Activated naive CD8-positive, alpha-beta T cell treated with anti-CD3 and anti-CD28 coated beads, Interleukin-2, amount 50 U/mL, for 24 hours (primary cell): ENCODE measurements around the gene CACNA1B.
"Not testable (repeated sequence)": the region's sequence is repeated elsewhere in the genome, so short reads cannot be mapped to it uniquely, and the experiment has no call there.

Source experiments
- ATAC-seq: fragments of 150-1000 bp; cut with Tn5 transposase; one replicate; pipeline ENCODE4 v1.10.0; 2021
- DNase-seq: peaks from one replicate; pipeline ENCODE4 v3.0.0; 2021
- H3K27ac Mint-ChIP-seq: one replicate; pipeline ENCODE4 v1.8.0; 2021; ENCODE audit warnings: mild to moderate bottlenecking, mixed read lengths
- H3K27me3 Mint-ChIP-seq: one replicate; pipeline ENCODE4 v1.8.0; 2021; ENCODE audit warnings: mixed read lengths
- H3K36me3 Mint-ChIP-seq: one replicate; pipeline ENCODE4 v1.8.0; 2021; ENCODE audit warnings: low read depth, mixed read lengths
- H3K4me1 Mint-ChIP-seq: one replicate; pipeline ENCODE4 v1.8.0; 2021; ENCODE audit warnings: mixed read lengths
- H3K4me3 Mint-ChIP-seq: one replicate; pipeline ENCODE4 v1.8.0; 2021; ENCODE audit warnings: mild to moderate bottlenecking, moderate library complexity, mixed read lengths
- H3K9me3 Mint-ChIP-seq: one replicate; pipeline ENCODE4 v1.8.0; 2021; ENCODE audit warnings: mixed read lengths

The CACNA1B gene

GRCh38 chr9:138105561-138106505, 228.3 kb downstream of the CACNA1B start:
- no peak overlapping the region for H3K4me3 Mint-ChIP-seq
- H3K27me3 Mint-ChIP-seq: peaks cover 2% of the 10 kb centered on the region
- no peak for ATAC-seq
- no peak for DNase-seq
- no peak overlapping the region for H3K27ac Mint-ChIP-seq
- no peaks in the 10 kb centered on the region for H3K9me3 Mint-ChIP-seq
- H3K4me1 Mint-ChIP-seq: no peaks in the 10 kb centered on the region
- H3K36me3 Mint-ChIP-seq: no peaks in the 10 kb centered on the region

DNA sequence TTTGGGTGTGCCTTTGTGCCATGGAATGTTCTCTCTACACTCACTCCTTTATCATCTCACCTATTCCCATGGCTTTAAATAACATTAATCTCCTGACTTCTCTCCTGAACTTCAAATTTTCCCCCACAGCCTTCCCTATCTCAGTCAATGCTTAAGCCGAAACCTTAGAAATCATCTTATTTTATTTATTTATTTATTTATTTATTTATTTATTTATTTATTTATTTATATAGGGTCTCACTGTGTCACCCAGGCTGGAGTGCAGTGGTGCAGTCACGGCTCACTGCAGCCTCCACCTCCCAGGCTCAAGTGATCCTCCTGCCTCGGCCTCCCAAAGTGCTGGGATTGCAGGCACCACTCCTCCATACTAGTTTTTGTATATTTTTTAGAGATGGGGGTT, 229.5 kb downstream of the CACNA1B start:
- not testable (repeated sequence) for H3K4me3 Mint-ChIP-seq, H3K27me3 Mint-ChIP-seq, H3K4me1 Mint-ChIP-seq, ATAC-seq, DNase-seq, H3K9me3 Mint-ChIP-seq, H3K36me3 Mint-ChIP-seq, H3K27ac Mint-ChIP-seq

GRCh38 chr9:138111607-138112006, 234.0 kb downstream of the CACNA1B start:
- Mint-ChIP-seq H3K27ac (no peak overlapping the region), H3K27me3 (peaks cover 2% of the 10 kb centered on the region), H3K4me1 (no peaks in the 10 kb centered on the region), H3K4me3 (no peak overlapping the region), H3K36me3 (no peaks in the 10 kb centered on the region), H3K9me3 (no peaks in the 10 kb centered on the region)
- no peak for ATAC-seq
- no peak for DNase-seq

DNA sequence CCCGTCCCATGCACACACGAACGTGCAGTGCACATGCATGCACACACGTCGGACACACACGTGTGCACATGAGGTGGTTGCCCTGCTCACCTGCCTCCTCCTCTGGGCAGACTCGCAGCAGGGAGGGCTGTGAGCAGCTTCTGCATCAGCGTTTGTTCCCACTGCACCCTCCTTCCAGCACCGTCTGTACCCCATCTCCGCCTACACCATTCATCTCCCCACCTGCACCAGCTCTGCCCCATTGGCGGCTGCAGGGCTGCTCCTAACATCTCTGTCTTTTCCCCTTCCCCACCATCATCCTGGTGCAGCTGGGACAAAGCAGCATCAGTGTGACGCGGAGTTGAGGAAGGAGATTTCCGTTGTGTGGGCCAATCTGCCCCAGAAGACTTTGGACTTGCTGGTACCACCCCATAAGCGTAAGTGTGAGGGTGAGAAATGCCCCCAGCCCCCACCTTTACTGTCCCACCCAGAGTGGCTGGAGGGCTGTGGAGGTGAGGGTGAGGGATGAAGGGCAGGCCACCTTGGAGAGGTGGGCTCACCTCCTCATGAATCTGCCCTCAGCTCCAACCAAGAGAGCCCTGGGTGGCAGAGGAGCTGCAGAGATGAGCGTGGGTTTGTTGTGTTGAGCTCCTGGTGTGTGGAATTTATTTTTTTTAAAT, 234.6 kb downstream of the CACNA1B start:
- ATAC-seq (no peak), DNase-seq (no peak)
- no peak overlapping the region for H3K27ac Mint-ChIP-seq
- H3K4me1 Mint-ChIP-seq: no peaks in the 10 kb centered on the region
- peaks cover 2% of the 10 kb centered on the region for H3K27me3 Mint-ChIP-seq
- no peaks in the 10 kb centered on the region for H3K9me3 Mint-ChIP-seq
- no peaks in the 10 kb centered on the region for H3K36me3 Mint-ChIP-seq
- no peak overlapping the region for H3K4me3 Mint-ChIP-seq

GRCh38 chr9:138112791-138113600, 235.4 kb downstream of the CACNA1B start:
- Mint-ChIP-seq H3K9me3 (no peaks in the 10 kb centered on the region), H3K36me3 (no peaks in the 10 kb centered on the region), H3K27me3 (peaks cover 2% of the 10 kb centered on the region), H3K4me1 (no peaks in the 10 kb centered on the region), H3K27ac (no peak overlapping the region), H3K4me3 (no peak overlapping the region)
- ATAC-seq: no peak
- no peak for DNase-seq

DNA sequence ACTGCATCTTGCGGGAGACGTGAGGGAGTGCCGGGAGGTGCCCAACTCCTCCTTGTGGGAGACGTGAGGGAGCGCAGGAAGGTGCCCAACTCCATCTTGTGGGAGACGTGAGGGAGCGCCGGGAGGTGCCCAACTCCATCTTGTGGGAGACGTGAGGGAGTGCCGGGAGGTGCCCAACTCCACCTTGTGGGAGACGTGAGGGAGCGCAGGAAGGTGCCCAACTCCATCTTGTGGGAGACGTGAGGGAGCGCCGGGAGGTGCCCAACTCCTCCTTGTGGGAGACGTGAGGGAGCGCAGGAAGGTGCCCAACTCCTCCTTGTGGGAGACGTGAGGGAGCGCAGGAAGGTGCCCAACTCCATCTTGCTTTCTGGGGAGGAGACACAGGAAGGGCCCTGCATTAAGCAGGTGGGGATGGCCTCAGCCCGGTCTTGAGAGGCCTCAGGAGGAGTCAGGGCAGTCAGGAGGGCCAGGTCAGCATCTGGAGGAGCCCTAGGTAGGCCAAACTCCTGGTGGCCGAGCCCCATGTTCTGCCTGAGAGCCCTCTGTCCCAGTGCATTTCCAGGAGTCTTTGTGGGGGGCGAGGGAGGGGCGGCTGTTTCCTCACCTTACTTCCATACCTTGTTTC, 236.2 kb downstream of the CACNA1B start:
- H3K27me3 Mint-ChIP-seq, H3K36me3 Mint-ChIP-seq, DNase-seq, H3K4me3 Mint-ChIP-seq, H3K9me3 Mint-ChIP-seq, H3K27ac Mint-ChIP-seq, ATAC-seq, H3K4me1 Mint-ChIP-seq: not testable (repeated sequence)

- no peak overlapping the region for H3K4me3 Mint-ChIP-seq
- H3K27me3 Mint-ChIP-seq: peaks cover 2% of the 10 kb centered on the region
- no peak for ATAC-seq
- H3K9me3 Mint-ChIP-seq: no peaks in the 10 kb centered on the region
- DNase-seq: no peak
- H3K36me3 Mint-ChIP-seq: no peaks in the 10 kb centered on the region
- H3K27ac Mint-ChIP-seq: no peak overlapping the region
- H3K4me1 Mint-ChIP-seq: no peaks in the 10 kb centered on the region
Observed at GRCh38 chr9:138114501-138115245, 237.1 kb downstream of the CACNA1B start.

DNA sequence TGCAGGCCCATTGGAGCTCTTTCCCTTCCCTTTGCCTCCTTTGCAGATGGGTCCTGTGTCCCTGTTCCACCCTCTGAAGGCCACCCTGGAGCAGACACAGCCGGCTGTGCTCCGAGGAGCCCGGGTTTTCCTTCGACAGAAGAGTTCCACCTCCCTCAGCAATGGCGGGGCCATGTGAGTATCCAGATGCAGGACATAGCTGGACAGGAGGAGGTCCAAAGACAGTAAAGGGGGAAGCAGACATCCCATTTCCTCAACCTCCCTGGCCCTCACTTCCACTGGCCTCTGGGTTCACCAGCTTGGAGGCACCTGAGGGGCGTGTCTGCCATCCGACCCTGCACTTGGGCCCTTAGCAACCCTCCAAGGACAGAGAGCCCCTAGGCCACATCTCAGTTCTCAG, 237.9 kb downstream of the CACNA1B start:
- peaks cover 2% of the 10 kb centered on the region for H3K27me3 Mint-ChIP-seq

DNA sequence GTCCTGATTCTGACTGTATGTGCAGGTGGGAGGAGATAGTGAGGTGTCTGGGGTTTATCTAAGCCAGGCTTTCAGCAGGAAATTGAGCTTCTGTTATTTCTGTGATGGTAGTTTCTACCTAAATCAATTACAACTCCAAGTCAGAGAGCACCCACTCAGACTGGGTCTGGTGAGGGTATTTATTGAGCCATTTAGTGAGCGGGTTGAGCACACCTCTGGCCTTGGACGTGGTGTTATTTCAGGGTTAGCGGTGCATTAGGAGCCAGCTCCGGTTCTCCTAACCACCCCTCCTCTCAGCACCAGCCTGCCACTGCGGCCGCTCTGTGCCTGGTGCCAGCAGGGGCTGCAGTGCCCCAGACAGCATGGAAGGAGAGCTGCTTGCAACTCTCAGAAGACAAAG, 238.9 kb downstream of the CACNA1B start:
- no peak for DNase-seq
- Mint-ChIP-seq H3K9me3 (no peaks in the 10 kb centered on the region), H3K4me1 (no peaks in the 10 kb centered on the region), H3K27ac (no peak overlapping the region), H3K4me3 (no peak overlapping the region), H3K36me3 (no peaks in the 10 kb centered on the region), H3K27me3 (peaks cover 2% of the 10 kb centered on the region)
- no peak for ATAC-seq

More for the DNA sequence above, 237.9 kb downstream of the CACNA1B start:
- no peak overlapping the region for H3K27ac Mint-ChIP-seq
- H3K9me3 Mint-ChIP-seq: no peaks in the 10 kb centered on the region
- H3K36me3 Mint-ChIP-seq: no peaks in the 10 kb centered on the region
- no peak overlapping the region for H3K4me3 Mint-ChIP-seq
- ATAC-seq: no peak
- no peaks in the 10 kb centered on the region for H3K4me1 Mint-ChIP-seq
- DNase-seq: no peak

DNA sequence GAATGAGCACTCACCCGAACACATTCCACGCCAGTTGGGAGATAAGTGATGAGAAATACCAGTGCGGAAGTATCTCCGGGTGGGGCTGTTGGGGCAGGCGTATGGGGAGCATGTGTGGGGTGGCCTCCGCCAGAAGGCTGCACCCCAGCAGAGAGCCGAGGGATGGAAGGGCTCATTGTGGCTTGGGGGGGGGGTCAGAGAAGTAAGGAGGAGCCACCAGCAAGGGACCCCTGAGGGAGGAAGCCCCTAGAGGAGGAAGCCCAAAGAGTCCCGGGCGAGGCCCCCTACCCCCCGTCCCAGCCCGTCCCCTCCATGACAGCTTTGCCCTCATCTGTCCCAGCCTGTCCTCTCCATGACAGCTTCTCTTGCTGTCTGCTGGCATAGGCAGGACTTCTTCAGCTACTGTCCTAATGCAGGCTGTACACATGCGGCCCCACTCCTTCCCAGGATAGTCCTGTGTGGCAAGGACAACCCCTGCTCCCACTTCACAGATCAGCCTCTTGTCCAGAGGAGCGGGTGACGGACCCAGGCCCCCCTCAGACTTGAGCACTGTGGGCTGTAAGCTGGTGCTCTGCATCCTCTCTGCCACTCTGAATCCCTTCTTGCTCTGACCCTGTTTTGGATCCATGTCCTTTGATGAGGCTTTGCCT, 239.6 kb downstream of the CACNA1B start:
- no peak for ATAC-seq
- H3K36me3 Mint-ChIP-seq: no peaks in the 10 kb centered on the region
- no peak overlapping the region for H3K4me3 Mint-ChIP-seq
- no peak for DNase-seq
- H3K9me3 Mint-ChIP-seq: no peaks in the 10 kb centered on the region
- peaks cover 2% of the 10 kb centered on the region for H3K27me3 Mint-ChIP-seq
- H3K27ac Mint-ChIP-seq: no peak overlapping the region
- no peaks in the 10 kb centered on the region for H3K4me1 Mint-ChIP-seq

- Mint-ChIP-seq H3K4me3 (no peak overlapping the region), H3K27me3 (peaks cover 2% of the 10 kb centered on the region), H3K9me3 (no peaks in the 10 kb centered on the region), H3K27ac (no peak overlapping the region), H3K36me3 (no peaks in the 10 kb centered on the region), H3K4me1 (no peaks in the 10 kb centered on the region)
- DNase-seq: no peak
- no peak for ATAC-seq
Observed at GRCh38 chr9:138117836-138118235, 240.3 kb downstream of the CACNA1B start.

DNA sequence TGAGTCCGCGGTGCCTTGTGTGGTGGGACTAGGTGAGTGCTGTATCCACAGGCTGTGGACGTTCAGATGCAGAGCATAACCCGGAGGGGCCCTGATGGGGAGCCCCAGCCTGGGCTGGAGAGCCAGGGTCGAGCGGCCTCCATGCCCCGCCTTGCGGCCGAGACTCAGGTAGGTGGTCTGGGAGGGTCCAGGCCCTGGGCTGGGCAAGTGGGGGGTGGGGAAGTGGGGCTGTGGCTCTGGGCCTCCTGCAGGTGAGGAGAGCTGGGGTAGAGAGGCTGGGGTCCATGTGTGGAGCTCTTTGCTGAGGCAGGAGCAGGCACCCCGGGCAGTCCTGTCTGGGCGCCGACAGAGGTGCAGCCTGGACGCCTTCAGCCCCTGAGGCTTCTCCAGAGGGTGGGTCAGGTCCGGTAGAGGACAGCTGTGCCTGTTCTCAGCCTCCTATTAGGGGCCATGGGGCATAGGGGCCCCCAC, 241.1 kb downstream of the CACNA1B start:
- no peak for ATAC-seq

More for the DNA sequence above, 241.1 kb downstream of the CACNA1B start:
- no peak for DNase-seq
- Mint-ChIP-seq H3K27ac (no peak overlapping the region), H3K4me1 (no peaks in the 10 kb centered on the region), H3K27me3 (peaks cover 2% of the 10 kb centered on the region), H3K9me3 (no peaks in the 10 kb centered on the region), H3K4me3 (no peak overlapping the region), H3K36me3 (no peaks in the 10 kb centered on the region)
